GM13977 (cell line): ENCODE results near the gene GNB1L.
A peak's percentile ranks its signal among the peaks of the same experiment; 100 is the strongest.

Experiments
- DNase-seq: peaks from one replicate; pipeline ENCODE4 v3.0.0; 2012; ENCODE audit warnings: low spot score
- in situ Hi-C: fragments of 300-500 bp; cut with MboI; formaldehyde crosslinking; loops from one replicate; pipeline ENCODE4 v1.12.0; 2022; ENCODE audit warnings: low sequenced_read_pairs, low pct_unique_long_range_greater_than_20kb, mixed read lengths, inconsistent platforms; ENCODE audit not compliant: unreplicated experiment
- TF ChIP-seq, protein P1 (sequence below): IDR thresholded peaks from 2 replicates; pipeline ENCODE4 v1.5.1; 2012; ENCODE audit warnings: mild to moderate bottlenecking, control low read depth; ENCODE audit not compliant: insufficient read depth; ENCODE audit errors: extremely low read depth, missing control alignments

The GNB1L gene

DNA sequence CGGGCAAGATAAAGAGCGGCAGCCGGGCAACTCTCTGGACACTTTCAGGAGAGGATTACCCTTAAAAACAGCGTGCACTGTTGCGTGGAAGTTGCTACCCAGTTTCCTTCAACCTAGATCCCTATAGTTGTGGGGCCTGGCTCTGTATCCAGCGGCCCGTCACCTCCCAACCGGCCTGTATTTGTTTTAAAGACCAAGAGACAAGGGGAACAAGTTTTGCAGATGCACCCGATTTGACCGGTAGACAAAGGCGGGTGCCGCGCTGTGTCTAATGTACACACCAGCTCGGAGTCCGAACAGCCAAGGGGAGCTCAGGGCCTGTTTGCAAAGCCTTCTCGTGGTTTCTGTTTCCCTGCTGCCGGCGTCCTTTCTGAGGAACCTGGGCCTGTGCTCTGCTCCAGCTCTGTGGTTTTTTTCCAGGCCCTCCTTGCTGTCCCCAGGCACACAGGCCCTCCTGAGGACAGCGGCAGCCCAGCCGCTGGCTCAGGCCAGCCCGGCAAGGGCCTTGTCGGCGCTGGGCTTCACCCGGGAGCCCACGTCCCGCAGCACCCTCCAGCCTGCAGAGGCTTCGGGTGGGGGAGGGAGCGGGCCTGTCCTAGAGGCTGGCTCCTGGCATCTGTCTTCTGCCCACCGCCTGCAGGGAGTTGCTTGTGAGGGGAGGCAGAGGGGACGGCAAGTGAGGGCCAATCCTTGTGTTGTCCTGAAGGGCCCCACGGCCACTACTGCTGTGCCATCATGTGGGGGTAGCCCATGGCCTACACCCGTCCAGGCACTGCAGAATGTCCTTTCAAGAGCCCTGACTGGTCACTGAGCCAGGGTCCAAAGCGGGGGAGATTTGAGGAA lies 92.7 kb downstream of the GNB1L start:
- DNase-seq, result no peak
- in situ Hi-C loops, result no loop called here
- TF ChIP-seq, protein P1, sequence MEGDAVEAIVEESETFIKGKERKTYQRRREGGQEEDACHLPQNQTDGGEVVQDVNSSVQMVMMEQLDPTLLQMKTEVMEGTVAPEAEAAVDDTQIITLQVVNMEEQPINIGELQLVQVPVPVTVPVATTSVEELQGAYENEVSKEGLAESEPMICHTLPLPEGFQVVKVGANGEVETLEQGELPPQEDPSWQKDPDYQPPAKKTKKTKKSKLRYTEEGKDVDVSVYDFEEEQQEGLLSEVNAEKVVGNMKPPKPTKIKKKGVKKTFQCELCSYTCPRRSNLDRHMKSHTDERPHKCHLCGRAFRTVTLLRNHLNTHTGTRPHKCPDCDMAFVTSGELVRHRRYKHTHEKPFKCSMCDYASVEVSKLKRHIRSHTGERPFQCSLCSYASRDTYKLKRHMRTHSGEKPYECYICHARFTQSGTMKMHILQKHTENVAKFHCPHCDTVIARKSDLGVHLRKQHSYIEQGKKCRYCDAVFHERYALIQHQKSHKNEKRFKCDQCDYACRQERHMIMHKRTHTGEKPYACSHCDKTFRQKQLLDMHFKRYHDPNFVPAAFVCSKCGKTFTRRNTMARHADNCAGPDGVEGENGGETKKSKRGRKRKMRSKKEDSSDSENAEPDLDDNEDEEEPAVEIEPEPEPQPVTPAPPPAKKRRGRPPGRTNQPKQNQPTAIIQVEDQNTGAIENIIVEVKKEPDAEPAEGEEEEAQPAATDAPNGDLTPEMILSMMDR, result no peak

- TF ChIP-seq, protein P1, result no peak
- DNase-seq, result peak; percentile 63
- in situ Hi-C loops, result no loop called here
These were observed 93.5 kb downstream of the GNB1L start for GRCh38 chr22:19760951-19761724.

- no peak for DNase-seq
- TF ChIP-seq, protein P1, result no peak
- in situ Hi-C loops, result no loop called here
These were observed 94.4 kb downstream of the GNB1L start, which contains the start of gene TBX1 for GRCh38 chr22:19760058-19760950. TBX1 (plus strand) TSS chr22:19760778; CDS start chr22:19760844, 66 bp downstream.

DNA sequence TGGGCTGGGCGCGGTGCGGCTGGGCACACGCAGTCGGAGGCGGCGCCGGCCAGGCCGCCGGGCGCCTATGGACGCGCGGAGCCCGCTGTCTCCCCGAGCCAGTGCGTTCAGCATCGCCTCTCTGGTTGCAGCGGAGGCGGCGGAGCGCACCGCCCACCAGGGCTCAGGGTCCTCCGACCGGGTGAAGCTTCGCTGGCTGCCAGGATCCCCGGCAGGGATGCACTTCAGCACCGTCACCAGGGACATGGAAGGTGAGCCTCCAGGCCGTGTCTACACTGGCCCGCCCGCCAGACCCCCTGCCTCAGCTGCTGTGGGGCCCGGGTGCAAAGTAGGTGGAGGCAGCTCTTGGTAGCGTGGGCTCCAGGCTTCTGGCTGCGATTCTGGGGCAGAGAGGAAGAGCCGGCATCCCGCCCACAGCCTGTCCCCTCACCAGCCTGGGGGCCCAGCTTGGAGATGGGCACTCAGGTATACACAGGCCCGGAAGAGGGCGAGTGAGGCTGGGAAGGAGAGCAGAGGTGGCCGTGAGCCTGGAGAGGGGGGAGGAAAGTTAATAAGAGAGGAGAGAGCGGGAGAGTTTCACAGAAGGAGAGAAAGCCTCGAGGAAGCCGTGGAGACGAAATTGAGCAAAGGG lies 95.1 kb downstream of the GNB1L start:
- DNase-seq, result no peak
- in situ Hi-C loops, result no loop called here
- TF ChIP-seq, protein P1, result no peak

DNA sequence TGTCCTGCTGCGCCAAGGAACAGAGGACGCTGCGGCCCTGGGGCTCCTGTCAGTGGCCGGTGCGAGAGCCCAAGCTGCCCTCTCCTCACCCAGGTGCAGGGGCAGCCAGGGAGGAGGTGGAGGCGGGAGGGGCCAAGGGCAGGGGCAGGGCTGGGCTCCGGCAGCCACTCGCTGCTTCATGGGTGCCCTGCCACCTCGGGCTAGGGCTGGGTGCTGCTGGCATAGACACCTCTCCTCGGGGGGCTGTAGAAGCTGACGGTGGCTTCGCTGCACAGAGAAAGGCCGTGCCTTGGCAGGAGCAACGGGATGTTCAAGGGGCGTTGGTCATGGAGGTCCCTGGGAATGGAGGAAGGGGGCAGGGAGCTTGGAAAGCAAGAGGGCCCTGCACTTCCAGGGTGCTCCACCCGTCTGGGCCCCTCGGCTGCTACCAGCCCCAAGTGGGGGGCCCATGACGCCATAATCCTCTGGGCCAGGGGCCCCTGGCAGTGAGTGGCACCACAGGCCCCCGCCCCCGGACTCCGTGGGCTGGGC lies 95.7 kb downstream of the GNB1L start:
- in situ Hi-C loops, result no loop called here
- no peak for DNase-seq
- TF ChIP-seq, protein P1, result no peak
